Stimulated activated CD8-positive, alpha-beta memory T cell treated with anti-CD3 and anti-CD28 coated beads, Interleukin-12 subunit alpha, Interleukin-12 subunit beta, amount 100 ng/mL, for 1 hour (primary cell): Measurements from ENCODE around the gene SHH.

Experiments used
- DNase-seq: peaks from one replicate; pipeline ENCODE4 v3.0.0-alpha.2; 2020; ENCODE audit warnings: low read depth

The SHH gene

GRCh38 chr7:155792315-155792960 lies 19.8 kb downstream of the SHH start:
- no peak for DNase-seq

- no peak for DNase-seq
Observed at GRCh38 chr7:155791836-155792235, 20.4 kb downstream of the SHH start.

- no peak for DNase-seq
Observed at GRCh38 chr7:155791214-155791737, 21.0 kb downstream of the SHH start.

GRCh38 chr7:155790666-155791065 lies 21.6 kb downstream of the SHH start:
- no peak for DNase-seq

GRCh38 chr7:155789001-155789725 lies 23.1 kb downstream of the SHH start:
- DNase-seq, result no peak

- DNase-seq, result no peak
Observed at GRCh38 chr7:155788616-155789000, 23.7 kb downstream of the SHH start.

GRCh38 chr7:155787171-155787851 lies 25.0 kb downstream of the SHH start:
- DNase-seq, result no peak

- no peak for DNase-seq
Observed at GRCh38 chr7:155786491-155786890, 25.8 kb downstream of the SHH start.

- DNase-seq, result no peak
Observed at GRCh38 chr7:155785536-155785935, 26.7 kb downstream of the SHH start.

GRCh38 chr7:155782466-155782865 lies 29.8 kb downstream of the SHH start:
- DNase-seq, result no peak

- no peak for DNase-seq
Observed at GRCh38 chr7:155781433-155781832, 30.8 kb downstream of the SHH start.

GRCh38 chr7:155780884-155781283 lies 31.4 kb downstream of the SHH start:
- DNase-seq, result no peak

- DNase-seq, result no peak
Observed at GRCh38 chr7:155778349-155778748, 33.9 kb downstream of the SHH start.

- no peak for DNase-seq
Observed at GRCh38 chr7:155776606-155777005, 35.7 kb downstream of the SHH start.

- no peak for DNase-seq
Observed at GRCh38 chr7:155775691-155776090, 36.6 kb downstream of the SHH start.

- DNase-seq, result no peak
Observed at GRCh38 chr7:155774947-155775346, 37.3 kb downstream of the SHH start.

- DNase-seq, result no peak
Observed at GRCh38 chr7:155773531-155773930, 38.7 kb downstream of the SHH start.

- no peak for DNase-seq
Observed at GRCh38 chr7:155770241-155770640, 42.0 kb downstream of the SHH start.

GRCh38 chr7:155769701-155770100 lies 42.6 kb downstream of the SHH start:
- DNase-seq, result no peak

GRCh38 chr7:155766966-155767916 lies 45.0 kb downstream of the SHH start:
- no peak for DNase-seq

- DNase-seq, result no peak
Observed at GRCh38 chr7:155766386-155766785, 45.9 kb downstream of the SHH start.

GRCh38 chr7:155765458-155765857 lies 46.8 kb downstream of the SHH start:
- no peak for DNase-seq
